Endothelial cell of umbilical vein (primary cell): ENCODE results near the gene DOCK6. TPM values are rescaled to one million over a fixed set of nuclear protein-coding genes. Genes with fewer than 3 reads are reported as not detected.

Source experiments
- BruUV-seq: library from RNA; stranded (reverse); fragments of 400-500 nt; replicated peaks from 2 replicates; lab custom pipeline; 2021; lab: Mats Ljungman, UMichigan
- CTCF ChIA-PET: fragments of 300-600, 350-600 bp; sonication (Branson Sonifier 250); formaldehyde crosslinking; loops from one replicate; lab custom pipeline; 2021; ENCODE audit warnings: antibody characterized with exemption, inconsistent platforms; lab: Charles Lee
- POLR2A ChIA-PET: fragments of 300-600, 350-600 bp; sonication (Branson Sonifier 250); formaldehyde crosslinking; loops from one replicate; lab custom pipeline; 2021; ENCODE audit warnings: antibody characterized with exemption, inconsistent platforms; lab: Charles Lee
- DNase-seq: peaks from one replicate; pipeline ENCODE4 v3.0.0-alpha.2; 2011; ENCODE audit warnings: low read depth, low spot score
- FAIRE-seq: peaks from 2 replicates; lab custom pipeline; 2011; peaks lifted over from hg19 to GRCh38; lab: Jason Lieb, UNC
- H2AFZ ChIP-seq: 2 replicates; pipeline ENCODE4 v1.6.0; 2012; ENCODE audit warnings: low read depth, low read length, control low read depth, inconsistent platforms
- H3K27ac ChIP-seq: 2 replicates; pipeline ENCODE4 v1.5.1; 2011; ENCODE audit warnings: low read depth, mild to moderate bottlenecking, control low read depth, low read length, moderate library complexity; ENCODE audit not compliant: insufficient read depth
- H3K27me3 ChIP-seq, 2 experiments: 2 replicates each; pipeline versions ENCODE4 v1.6.0 to v1.6.1; 2011; ENCODE audit warnings: low read length in 2 of 2, mixed read lengths in 1 of 2; ENCODE audit not compliant: control insufficient read depth in 2 of 2, insufficient read depth in 2 of 2
- H3K36me3 ChIP-seq, 2 experiments: 2 replicates in 1 of 2; 3 replicates in 1 of 2; pipeline ENCODE4 v1.5.1; 2011; ENCODE audit warnings: low read length in 2 of 2, mild to moderate bottlenecking in 1 of 2, moderate library complexity in 1 of 2; ENCODE audit not compliant: control insufficient read depth in 2 of 2, insufficient read depth in 2 of 2; ENCODE audit errors: extremely low read depth in 1 of 2
- H3K4me1 ChIP-seq: 3 replicates; pipeline ENCODE4 v1.5.1; 2011; ENCODE audit warnings: mild to moderate bottlenecking, low read length; ENCODE audit not compliant: control insufficient read depth, insufficient read depth; ENCODE audit errors: extremely low read depth
- H3K4me2 ChIP-seq: 2 replicates; pipeline ENCODE4 v1.6.1; 2011; ENCODE audit warnings: low read length, control low read depth, mixed read lengths; ENCODE audit not compliant: insufficient read depth
- H3K4me3 ChIP-seq, 3 experiments: fragments of 200-600 bp in 1 of 3; sonication (generic), shearing (Covaris generic) in 1 of 3; replicated peaks in 1 of 3; 2 replicates each; pipeline ENCODE4 v1.5.1; 2011 to 2016; ENCODE audit warnings: control low read depth in 3 of 3, low read length in 3 of 3, mild to moderate bottlenecking in 2 of 3, inconsistent platforms in 1 of 3, low read depth in 1 of 3, moderate library complexity in 1 of 3; ENCODE audit not compliant: insufficient read depth in 1 of 3
- H3K79me2 ChIP-seq: 2 replicates; pipeline ENCODE4 v1.6.0; 2012; ENCODE audit warnings: low read length, inconsistent platforms; ENCODE audit not compliant: control insufficient read depth, insufficient read depth
- H3K9ac ChIP-seq: replicated peaks from 2 replicates; pipeline ENCODE3; 2011; ENCODE audit warnings: low read length, control low read depth; ENCODE audit not compliant: insufficient read depth; ENCODE audit errors: extremely low read depth
- H3K9me1 ChIP-seq: replicated peaks from 3 replicates; pipeline ENCODE4 v1.6.0; 2011; ENCODE audit warnings: mild to moderate bottlenecking, low read length; ENCODE audit not compliant: control insufficient read depth, insufficient read depth; ENCODE audit errors: extremely low read depth
- H3K9me3 ChIP-seq: replicated peaks from 2 replicates; pipeline ENCODE4 v1.5.1; 2012; ENCODE audit warnings: low read length, inconsistent platforms; ENCODE audit not compliant: control insufficient read depth, insufficient read depth
- H4K20me1 ChIP-seq: replicated peaks from 2 replicates; pipeline ENCODE3; 2011; ENCODE audit warnings: mild to moderate bottlenecking, low read length; ENCODE audit not compliant: control insufficient read depth, insufficient read depth; ENCODE audit errors: extremely low read depth
- EZH2 ChIP-seq: IDR thresholded peaks from 2 replicates; pipeline ENCODE4 v1.6.1; 2012; ENCODE audit warnings: borderline replicate concordance, low read depth, mild to moderate bottlenecking, moderate library complexity, low read length, inconsistent platforms; ENCODE audit not compliant: severe bottlenecking
- POLR2A ChIP-seq: IDR thresholded peaks from 2 replicates; pipeline ENCODE4 v1.6.1; 2012; ENCODE audit warnings: low read depth, mild to moderate bottlenecking, control low read depth, low read length
- dilution Hi-C: fragments of 300-500 bp; cut with MboI; formaldehyde crosslinking; loops from one replicate; pipeline ENCODE4 v1.15.0; 2019; ENCODE audit warnings: low sequenced_read_pairs; ENCODE audit not compliant: extremely low pct_ligation_motif_present
- intact Hi-C: fragments of 100-400 bp; cut with micrococcal nuclease; formaldehyde crosslinking; loops from one replicate; pipeline ENCODE4 v1.10.0; 2022
- polyA plus RNA-seq, 4 experiments: library from polyadenylated mRNA; depleted of rRNA in 3 of 4; stranded (reverse) in 3 of 4; unstranded in 1 of 4; fragments of >200 nt; gene quantifications; 2 replicates each; pipeline versions ENCODE4 v1.2.1 to v1.2.3, GENCODE V29; 2011 to 2012; ENCODE audit warnings: missing spikeins in 1 of 4
- total RNA-seq: library from RNA; stranded (reverse); gene quantifications from 2 replicates; pipeline ENCODE4 v1.2.3, GENCODE V29; 2021
- TF ChIP-seq, protein P1 (sequence below), 2 donors: IDR thresholded peaks; 1 replicate in 1 of 2; 2 replicates in 1 of 2; pipeline ENCODE4 v1.5.1; 2011; ENCODE audit warnings: low read length in 2 of 2, mild to moderate bottlenecking in 2 of 2, moderate library complexity in 2 of 2, control low read depth in 1 of 2, inconsistent platforms in 1 of 2, low read depth in 1 of 2; ENCODE audit not compliant: insufficient read depth in 1 of 2; ENCODE audit errors: extremely low read depth in 1 of 2

Gene DOCK6
- total and polyA plus RNA-seq, 2 donors (not counting 3 experiments of a cell fraction or from before 2014, with no cell fraction given), result 126 to 334 TPM

DNA sequence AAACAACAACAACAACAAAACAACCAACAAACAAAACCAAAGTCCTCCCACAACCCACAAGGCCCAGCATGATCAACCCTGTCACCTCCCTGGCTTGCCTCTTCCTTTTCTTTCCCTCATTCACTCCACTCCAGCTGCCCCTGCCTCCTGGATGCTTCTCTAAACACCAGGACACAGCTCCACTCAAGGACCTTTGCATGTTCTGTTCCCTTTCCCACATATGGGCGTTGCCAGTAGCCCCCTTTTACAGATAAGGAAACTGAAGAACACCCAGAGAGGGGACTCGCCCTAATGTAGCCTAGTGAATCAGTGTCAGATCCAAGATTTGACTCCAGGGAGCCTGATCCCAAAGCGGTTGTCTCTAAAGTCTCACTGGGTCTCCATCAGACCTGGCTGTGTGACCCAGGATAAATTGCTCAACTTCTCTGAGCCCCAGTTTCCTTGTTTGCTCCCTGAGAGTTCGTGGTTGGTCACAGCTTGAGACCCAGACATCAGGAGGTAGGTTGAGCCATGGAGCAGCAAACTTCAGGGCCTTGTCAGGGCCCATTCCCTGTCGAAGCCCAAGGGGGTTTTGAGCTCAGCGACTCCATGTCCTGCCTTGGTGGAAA is 3.0 kb upstream of the DOCK6 start:
- dilution Hi-C loops, result no loop called here

More for the DNA sequence above, 3.0 kb upstream of the DOCK6 start:
- H3K9me3 ChIP-seq, result no peaks in the 10 kb centered on the region
- FAIRE-seq (peak; percentile 69), DNase-seq (no peak)
- no peaks in the 10 kb centered on the region for H3K27me3 ChIP-seq
- CTCF ChIA-PET, result interaction anchor here (1.0 to 3.1 kb wide), 7 partner anchors 9 to 116 kb away, joined by 4 to 19 read pairs (median 8); no protein-coding TSS in a partner anchor
- TF ChIP-seq, protein P1, sequence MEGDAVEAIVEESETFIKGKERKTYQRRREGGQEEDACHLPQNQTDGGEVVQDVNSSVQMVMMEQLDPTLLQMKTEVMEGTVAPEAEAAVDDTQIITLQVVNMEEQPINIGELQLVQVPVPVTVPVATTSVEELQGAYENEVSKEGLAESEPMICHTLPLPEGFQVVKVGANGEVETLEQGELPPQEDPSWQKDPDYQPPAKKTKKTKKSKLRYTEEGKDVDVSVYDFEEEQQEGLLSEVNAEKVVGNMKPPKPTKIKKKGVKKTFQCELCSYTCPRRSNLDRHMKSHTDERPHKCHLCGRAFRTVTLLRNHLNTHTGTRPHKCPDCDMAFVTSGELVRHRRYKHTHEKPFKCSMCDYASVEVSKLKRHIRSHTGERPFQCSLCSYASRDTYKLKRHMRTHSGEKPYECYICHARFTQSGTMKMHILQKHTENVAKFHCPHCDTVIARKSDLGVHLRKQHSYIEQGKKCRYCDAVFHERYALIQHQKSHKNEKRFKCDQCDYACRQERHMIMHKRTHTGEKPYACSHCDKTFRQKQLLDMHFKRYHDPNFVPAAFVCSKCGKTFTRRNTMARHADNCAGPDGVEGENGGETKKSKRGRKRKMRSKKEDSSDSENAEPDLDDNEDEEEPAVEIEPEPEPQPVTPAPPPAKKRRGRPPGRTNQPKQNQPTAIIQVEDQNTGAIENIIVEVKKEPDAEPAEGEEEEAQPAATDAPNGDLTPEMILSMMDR (IDR thresholded peaks at IDR 0.05; ENCODE audit: extremely low read depth in 1 of 2, insufficient read depth in 1 of 2, low read depth in 1 of 2, low read length in 2 of 2), result no peak
- TF ChIP-seq POLR2A (no peak), EZH2 (no peak)
- no peaks in the 10 kb centered on the region for H3K36me3 ChIP-seq
- intact Hi-C loops, result no loop called here
- peaks cover 44% of the 10 kb centered on the region for H3K4me1 ChIP-seq
- H3K27ac ChIP-seq, result peak overlapping the region; percentile 64
- no peak overlapping the region for H3K4me2 ChIP-seq
- peak overlapping the region; percentile 4 for H2AFZ ChIP-seq
- POLR2A ChIA-PET, result no interaction called here
- no peaks in the 10 kb centered on the region for H3K9me1 ChIP-seq
- H4K20me1 ChIP-seq, result no peaks in the 10 kb centered on the region
- H3K4me3 ChIP-seq, result no peak overlapping the region
- no peak overlapping the region for H3K9ac ChIP-seq
- no TSS peak for BruUV-seq
- peaks cover 17% of the 10 kb centered on the region for H3K79me2 ChIP-seq
